GM12878 (cell line): ENCODE data around the gene TAF3. TPM values are rescaled to one million over a fixed set of nuclear protein-coding genes. Genes with fewer than 3 reads are reported as not detected.

Source experiments
- ATAC-seq: fragments of 200-7000 bp; cut with Tn5 transposase; 3 replicates; pipeline ENCODE4 v1.9.1; 2020; ENCODE audit warnings: mild to moderate bottlenecking, moderate library complexity
- BruUV-seq: library from RNA; stranded (reverse); fragments of 400-500 nt; replicated peaks from 2 replicates; lab custom pipeline; 2021; lab: Mats Ljungman, UMichigan
- CTCF ChIA-PET: fragments of 300-600 bp; sonication (Branson Sonifier 250); formaldehyde crosslinking; extraction: SDS; loops from one replicate; lab custom pipeline; 2021; ENCODE audit warnings: inconsistent platforms; lab: Yijun Ruan, JAX
- POLR2A ChIA-PET: fragments of 350-600 bp; formaldehyde crosslinking; extraction: SDS; loops from one replicate; lab custom pipeline; 2021; ENCODE audit warnings: inconsistent platforms; lab: Charles Lee
- RAD21 ChIA-PET: fragments of 300-600 bp; sonication (Branson Sonifier 250); formaldehyde crosslinking; loops from one replicate; lab custom pipeline; 2023; ENCODE audit warnings: antibody characterized with exemption; ENCODE audit not compliant: unreplicated experiment; lab: Charles Lee
- SMC1A ChIA-PET: fragments of 300-600 bp; sonication (Branson Sonifier 250); formaldehyde crosslinking; loops from one replicate; lab custom pipeline; 2023; ENCODE audit not compliant: unreplicated experiment, uncharacterized antibody; lab: Charles Lee
- DNase-seq: peaks from one replicate; pipeline ENCODE4 v3.0.0-alpha.2; 2011; ENCODE audit warnings: low read depth, low spot score
- FAIRE-seq: peaks from 3 replicates; lab custom pipeline; 2011; peaks lifted over from hg19 to GRCh38; lab: Jason Lieb, UNC
- H2AFZ ChIP-seq: 2 replicates; pipeline ENCODE4 v1.6.0; 2011; ENCODE audit warnings: low read depth, low read length, control low read depth; ENCODE audit not compliant: control insufficient read depth
- H3K27ac ChIP-seq: 2 replicates; pipeline ENCODE4 v1.5.1; 2011; ENCODE audit warnings: control low read depth; ENCODE audit not compliant: control insufficient read depth, insufficient read depth
- H3K27me3 ChIP-seq, 2 experiments: replicated peaks in 1 of 2; 2 replicates each; pipeline versions ENCODE4 v1.6.0 to v1.6.1; 2011; ENCODE audit warnings: low read length in 1 of 2; ENCODE audit not compliant: control insufficient read depth in 2 of 2, insufficient read depth in 2 of 2
- H3K36me3 ChIP-seq, 2 experiments: 2 replicates each; pipeline ENCODE4 v1.5.1; 2011; ENCODE audit warnings: low read length in 1 of 2; ENCODE audit not compliant: control insufficient read depth in 2 of 2, insufficient read depth in 2 of 2
- H3K4me1 ChIP-seq: 2 replicates; pipeline ENCODE4 v1.6.1; 2011; ENCODE audit warnings: mild to moderate bottlenecking, low read length, moderate library complexity, mixed read lengths; ENCODE audit not compliant: control insufficient read depth, insufficient read depth
- H3K4me2 ChIP-seq: 2 replicates; pipeline ENCODE4 v1.6.0; 2011; ENCODE audit warnings: control low read depth; ENCODE audit not compliant: control insufficient read depth, insufficient read depth
- H3K4me3 ChIP-seq: fragments of 200-600 bp; sonication (generic); 2 replicates; pipeline ENCODE4 v1.5.1; 2016
- H3K79me2 ChIP-seq: 2 replicates; pipeline ENCODE4 v1.6.0; 2011; ENCODE audit warnings: low read length; ENCODE audit not compliant: control insufficient read depth, insufficient read depth
- H3K9ac ChIP-seq: 2 replicates; pipeline ENCODE4 v1.8.0; 2011; ENCODE audit warnings: low read length, control low read depth, mixed read lengths; ENCODE audit not compliant: control insufficient read depth, insufficient read depth
- H3K9me3 ChIP-seq: replicated peaks from 3 replicates; pipeline ENCODE4 v1.5.1; 2011; ENCODE audit warnings: mild to moderate bottlenecking, low read length; ENCODE audit not compliant: control insufficient read depth, insufficient read depth
- H4K20me1 ChIP-seq: 2 replicates; pipeline ENCODE4 v1.6.0; 2011; ENCODE audit not compliant: control insufficient read depth, insufficient read depth
- BCL11A ChIP-seq: IDR thresholded peaks from 2 replicates; pipeline ENCODE4 v1.6.1; 2011; ENCODE audit warnings: low read depth, low read length
- CBX3 ChIP-seq: fragments of 200-600 bp; sonication (generic); IDR thresholded peaks from 2 replicates; pipeline ENCODE4 v1.6.1; 2016; ENCODE audit warnings: low read depth, borderline replicate concordance
- CREM ChIP-seq: IDR thresholded peaks from 2 replicates; pipeline ENCODE4 v1.6.1; 2014; ENCODE audit warnings: antibody characterized with exemption, low read depth
- FOXK2 ChIP-seq: fragments of 450-650 bp; IDR thresholded peaks from 2 replicates; pipeline ENCODE4 v1.6.1; 2017; ENCODE audit warnings: mild to moderate bottlenecking, moderate library complexity
- GABPA ChIP-seq: IDR thresholded peaks from 2 replicates; pipeline ENCODE4 v1.6.1; 2014; ENCODE audit warnings: antibody characterized with exemption, low read depth, mild to moderate bottlenecking, inconsistent platforms
- HDAC6 ChIP-seq: fragments of 200-600 bp; sonication (generic); IDR thresholded peaks from one replicate; pipeline ENCODE4 v1.8.0; 2017; ENCODE audit warnings: antibody characterized with exemption; ENCODE audit not compliant: unreplicated experiment
- HDGF ChIP-seq: fragments of 450-650 bp; IDR thresholded peaks from 2 replicates; pipeline ENCODE4 v1.6.1; 2016; ENCODE audit warnings: antibody characterized with exemption
- JUND ChIP-seq: IDR thresholded peaks from 2 replicates; pipeline ENCODE4 v1.6.1; 2012; ENCODE audit warnings: low read depth, mild to moderate bottlenecking, low read length, improper control_type of control experiment, moderate library complexity
- MEF2A ChIP-seq: IDR thresholded peaks from 2 replicates; pipeline ENCODE4 v1.6.1; 2011; ENCODE audit warnings: low read depth, mild to moderate bottlenecking, low read length, moderate library complexity; ENCODE audit not compliant: insufficient read depth
- RAD21 ChIP-seq: IDR thresholded peaks from 2 replicates; pipeline ENCODE4 v1.6.1; 2011; ENCODE audit warnings: mild to moderate bottlenecking, low read depth, low read length, moderate library complexity; ENCODE audit not compliant: insufficient read depth
- RCOR1 ChIP-seq: conservative IDR thresholded peaks from 2 replicates; pipeline ENCODE4 v1.6.1; 2012; ENCODE audit warnings: low read depth, low read length, improper control_type of control experiment
- SMC3 ChIP-seq: IDR thresholded peaks from 2 replicates; pipeline ENCODE4 v1.6.1; 2011; ENCODE audit warnings: low read length, improper control_type of control experiment, borderline replicate concordance
- SPI1 ChIP-seq: IDR thresholded peaks from 2 replicates; pipeline ENCODE4 v1.6.1; 2011; ENCODE audit warnings: low read depth, mild to moderate bottlenecking, low read length, moderate library complexity, borderline replicate concordance; ENCODE audit not compliant: insufficient read depth
- ZBTB33 ChIP-seq: fragments of 450-650 bp; IDR thresholded peaks from 2 replicates; pipeline ENCODE4 v1.6.1; 2017; ENCODE audit warnings: mild to moderate bottlenecking
- ZNF622 ChIP-seq: fragments of 450-650 bp; IDR thresholded peaks from 2 replicates; pipeline ENCODE4 v1.6.1; 2017; ENCODE audit warnings: mild to moderate bottlenecking, inconsistent platforms
- ZSCAN29 ChIP-seq: fragments of 450-650 bp; IDR thresholded peaks from 2 replicates; pipeline ENCODE4 v1.6.1; 2017; ENCODE audit warnings: mild to moderate bottlenecking, moderate library complexity
- WGBS: methylation state at CpG from one replicate; pipeline ENCODE4 v1.1.6; 2016; ENCODE audit warnings: low lambda C conversion rate; ENCODE audit not compliant: insufficient replicate concordance, insufficient coverage; ENCODE audit errors: missing lambda C conversion rate; 5-methylcytosine and 5-hydroxymethylcytosine counted together
- in situ Hi-C: fragments of 300-500 bp; cut with MboI; formaldehyde crosslinking; loops from 9 replicates; pipeline ENCODE4 v1.14.3; 2018; ENCODE audit warnings: mixed read lengths
- intact Hi-C: fragments of 100-400 bp; cut with micrococcal nuclease; formaldehyde crosslinking; loops from one replicate; pipeline ENCODE4 v1.14.2; 2022; ENCODE audit not compliant: unreplicated experiment
- polyA plus RNA-seq, 11 experiments: library from polyadenylated mRNA; depleted of rRNA in 4 of 11; unstranded in 6 of 11; stranded (reverse) in 5 of 11; fragments of >200 nt; fragmentation: Nextera tagmentation in 4 of 11; fragmentation: Illumina TruSeq in 1 of 11; extraction: Ambion mirVana in 4 of 11; extraction: Trizol in 1 of 11; gene quantifications; 1 replicate in 1 of 11; 2 replicates in 10 of 11; pipeline versions ENCODE4 v1.2.1 to v1.2.3, GENCODE V29; 2011 to 2016; ENCODE audit warnings: inconsistent platforms in 2 of 11, missing spikeins in 2 of 11, low read depth in 1 of 11
- total RNA-seq, 4 experiments: library from RNA; depleted of rRNA in 3 of 4; stranded (reverse); fragments of >200 nt in 3 of 4; fragmentation: Illumina TruSeq in 1 of 4; extraction: Trizol in 1 of 4; gene quantifications; 2 replicates each; pipeline versions ENCODE4 v1.2.1 to v1.2.3, GENCODE V29; 2013 to 2021
- TF ChIP-seq, protein P1 (sequence below): IDR thresholded peaks from 2 replicates; pipeline ENCODE4 v1.6.1; 2011; ENCODE audit warnings: mild to moderate bottlenecking, low read depth, low read length, moderate library complexity; ENCODE audit not compliant: insufficient replicate concordance

TAF3 gene
- total and polyA plus RNA-seq, 10 of the 15 experiments (the other 5 are each of a cell fraction or from before 2014, with no cell fraction given) = 2.0 to 10.1 (median 3.7) TPM

- H3K4me1 ChIP-seq = no peaks in the 10 kb centered on the region
- H2AFZ ChIP-seq = no peak overlapping the region
- no peaks in the 10 kb centered on the region for H3K9me3 ChIP-seq
- DNase-seq (no peak), ATAC-seq (no peak), FAIRE-seq (no peak)
- intact Hi-C loops = no loop called here
- H3K36me3 ChIP-seq = peaks cover 1 to 4% of the 10 kb centered on the region in 2 experiments; a peak in 2 of 4 replicates
- H3K27ac ChIP-seq = no peak overlapping the region
- no peaks in the 10 kb centered on the region; the same call in 1 of the 2 replicates for H3K79me2 ChIP-seq
- ChIA-PET SMC1A (no interaction called here), RAD21 (no interaction called here), POLR2A (no interaction called here), CTCF (no interaction called here)
- H4K20me1 ChIP-seq = no peaks in the 10 kb centered on the region
- H3K27me3 ChIP-seq = no peaks in the 10 kb centered on the region
- in situ Hi-C loops = no loop called here
- H3K4me2 ChIP-seq = no peak overlapping the region
- no peak overlapping the region for H3K4me3 ChIP-seq
- no peak for TF ChIP-seq RAD21
- no peak for TF ChIP-seq ZSCAN29
- no TSS peak for BruUV-seq
- WGBS = 75% methylated on average over 3 of the region's 3 CpGs
- no peak overlapping the region for H3K9ac ChIP-seq
Measured at GRCh38 chr10:7834262-7834661, 16.0 kb downstream of the TAF3 start.

DNA sequence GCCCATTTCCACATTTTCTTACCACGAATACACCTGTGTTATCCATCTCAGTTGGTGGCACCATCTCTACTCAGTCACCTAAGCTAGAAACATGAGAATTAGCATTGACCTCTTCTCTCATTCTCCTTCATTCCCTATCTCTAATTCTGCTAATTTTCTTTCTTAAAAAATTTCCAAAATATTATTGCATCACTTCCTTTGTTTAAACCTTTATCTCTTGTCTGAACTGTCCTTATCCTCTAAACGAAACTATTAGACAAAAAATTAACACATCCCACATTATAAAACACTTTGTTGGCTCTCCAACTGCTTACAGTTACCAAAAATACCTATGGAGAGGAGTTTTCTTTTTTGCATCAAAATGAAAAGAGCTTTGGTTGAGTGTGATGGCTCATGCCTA lies 18.3 kb downstream of the TAF3 start:
- ChIA-PET CTCF (no interaction called here), POLR2A (interaction anchor here (0.7 kb wide), 1 partner anchor 311 kb away, joined by 4 read pairs; no protein-coding TSS in a partner anchor), RAD21 (interaction anchor here (0.7 kb wide), 1 partner anchor 261 kb away, joined by 3 read pairs; no protein-coding TSS in a partner anchor), SMC1A (interaction anchor here (0.6 to 2.0 kb wide), 2 partner anchors 11 to 177 kb away, joined by 3 to 7 read pairs; no protein-coding TSS in a partner anchor)
- Histone ChIP-seq H3K27me3 (no peaks in the 10 kb centered on the region), H3K4me1 (no peaks in the 10 kb centered on the region), H2AFZ (no peak overlapping the region), H3K9me3 (no peaks in the 10 kb centered on the region), H3K79me2 (no peaks in the 10 kb centered on the region; the same call in 1 of the 2 replicates), H3K36me3 (peaks cover 1 to 4% of the 10 kb centered on the region in 2 experiments; a peak in 3 of 4 replicates), H3K4me3 (no peak overlapping the region), H3K9ac (no peak overlapping the region), H4K20me1 (no peaks in the 10 kb centered on the region), H3K27ac (no peak overlapping the region), H3K4me2 (no peak overlapping the region)
- intact Hi-C loops (no loop called here), in situ Hi-C loops (no loop called here)
- TF ChIP-seq BCL11A = no peak
- no peak for TF ChIP-seq JUND
- no peak for TF ChIP-seq ZBTB33
- TF ChIP-seq HDAC6 = no peak
- TF ChIP-seq GABPA = no peak
- no peak for TF ChIP-seq HDGF
- no peak for TF ChIP-seq CREM
- TF ChIP-seq RCOR1 = no peak
- no peak for TF ChIP-seq FOXK2
- no peak for TF ChIP-seq MEF2A
- no peak for TF ChIP-seq SMC3
- TF ChIP-seq ZNF622 = no peak
- TF ChIP-seq CBX3 = no peak
- TF ChIP-seq, protein P1, sequence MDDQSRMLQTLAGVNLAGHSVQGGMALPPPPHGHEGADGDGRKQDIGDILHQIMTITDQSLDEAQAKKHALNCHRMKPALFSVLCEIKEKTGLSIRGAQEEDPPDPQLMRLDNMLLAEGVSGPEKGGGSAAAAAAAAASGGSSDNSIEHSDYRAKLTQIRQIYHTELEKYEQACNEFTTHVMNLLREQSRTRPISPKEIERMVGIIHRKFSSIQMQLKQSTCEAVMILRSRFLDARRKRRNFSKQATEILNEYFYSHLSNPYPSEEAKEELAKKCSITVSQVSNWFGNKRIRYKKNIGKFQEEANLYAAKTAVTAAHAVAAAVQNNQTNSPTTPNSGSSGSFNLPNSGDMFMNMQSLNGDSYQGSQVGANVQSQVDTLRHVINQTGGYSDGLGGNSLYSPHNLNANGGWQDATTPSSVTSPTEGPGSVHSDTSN = no peak
- no peak for TF ChIP-seq SPI1
- DNase-seq (no peak), FAIRE-seq (no peak), ATAC-seq (no peak)
- WGBS = 98% methylated on average over 2 of the region's 2 CpGs
- no TSS peak for BruUV-seq
